ENCODE measurements around the gene PCARE.

PCARE gene

GRCh38 chr2:29032189-29032588 is 42.1 kb downstream of the PCARE start:
- DNase-seq: no peak

GRCh38 chr2:29031046-29031445 is 43.3 kb downstream of the PCARE start:
- DNase-seq: no peak

GRCh38 chr2:29025711-29026110 is 48.6 kb downstream of the PCARE start:
- DNase-seq: no peak

- DNase-seq: no peak
These were observed 49.4 kb downstream of the PCARE start for GRCh38 chr2:29024882-29025430.

- no peak for DNase-seq
These were observed 51.1 kb downstream of the PCARE start for GRCh38 chr2:29023188-29023587.

- DNase-seq: no peak
These were observed 51.6 kb downstream of the PCARE start for GRCh38 chr2:29022679-29023078.

GRCh38 chr2:29021886-29022285 is 52.4 kb downstream of the PCARE start:
- DNase-seq: no peak

GRCh38 chr2:29017716-29018435 is 56.4 kb downstream of the PCARE start:
- no peak for DNase-seq

GRCh38 chr2:29016504-29016903 is 57.8 kb downstream of the PCARE start:
- no peak for DNase-seq

GRCh38 chr2:29015701-29016470 is 58.4 kb downstream of the PCARE start:
- DNase-seq: no peak

GRCh38 chr2:29014811-29015421 is 59.4 kb downstream of the PCARE start:
- DNase-seq: no peak

- no peak for DNase-seq
These were observed 60.0 kb downstream of the PCARE start for GRCh38 chr2:29014331-29014730.

GRCh38 chr2:29013057-29013780 is 61.1 kb downstream of the PCARE start:
- no peak for DNase-seq

- no peak for DNase-seq
These were observed 62.1 kb downstream of the PCARE start for GRCh38 chr2:29012211-29012681.

All from NCI-H510A treated with DMSO at 0.1 percent for 48 hours (cell line).